Fibroblast of gingiva (primary cell): ENCODE measurements around the gene ZNF408.
"Not testable (repeated sequence)": the region's sequence is repeated elsewhere in the genome, so short reads cannot be mapped to it uniquely, and the experiment has no call there.

Experiments used
- DNase-seq: peaks from one replicate; pipeline ENCODE4 v3.0.0-alpha.2; 2011; ENCODE audit warnings: low read depth

ZNF408 gene

GRCh38 chr11:46697723-46698122 is 3.1 kb upstream of the ZNF408 start:
- no peak for DNase-seq

DNA sequence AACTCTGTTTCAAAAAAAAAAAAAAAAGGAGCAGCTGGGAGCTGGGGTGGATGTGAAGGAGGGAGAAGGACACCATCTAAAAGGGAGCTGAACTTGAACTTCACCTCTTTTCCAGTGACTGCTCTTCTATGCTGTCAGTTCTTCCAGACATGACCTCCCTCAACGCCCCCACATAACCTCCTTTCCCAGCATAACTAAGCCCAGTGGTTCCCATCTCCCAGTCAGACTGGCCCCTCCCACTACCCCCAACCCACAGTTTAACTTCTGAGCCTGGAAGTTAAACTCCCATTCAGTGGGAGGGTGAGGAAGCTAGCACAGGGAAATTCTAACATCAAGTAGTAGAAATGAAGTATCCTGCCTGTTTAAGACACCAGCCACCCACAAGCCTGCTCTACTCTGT is 2.2 kb upstream of the ZNF408 start:
- no peak for DNase-seq

DNA sequence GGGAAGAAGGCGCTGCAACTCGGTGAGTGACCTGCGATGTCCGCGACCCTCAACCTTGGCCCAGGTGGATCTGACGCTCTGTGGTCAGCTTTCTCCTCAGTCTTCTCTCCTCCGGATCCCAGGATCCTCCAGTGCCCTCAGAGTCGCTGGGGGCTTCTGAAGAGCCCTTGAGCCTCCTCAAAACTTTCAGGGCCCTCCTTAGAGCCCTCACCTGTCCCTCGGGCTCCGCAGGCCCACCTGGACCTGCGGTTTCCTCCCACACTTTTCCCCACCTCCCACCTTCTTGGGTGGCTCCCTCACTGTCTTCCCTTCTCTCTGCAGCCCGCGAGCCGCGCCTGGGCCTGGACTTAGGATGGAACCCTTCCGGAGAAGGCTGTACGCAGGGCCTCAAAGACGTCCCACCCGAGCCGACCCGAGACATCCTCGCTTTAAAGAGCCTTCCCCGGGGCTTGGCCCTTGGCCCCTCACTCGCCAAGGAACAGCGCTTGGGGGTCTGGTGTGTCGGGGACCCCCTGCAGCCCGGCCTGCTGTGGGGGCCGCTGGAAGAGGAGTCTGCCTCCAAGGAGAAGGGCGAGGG is 335 bp downstream of the ZNF408 start:
- DNase-seq, result no peak

DNA sequence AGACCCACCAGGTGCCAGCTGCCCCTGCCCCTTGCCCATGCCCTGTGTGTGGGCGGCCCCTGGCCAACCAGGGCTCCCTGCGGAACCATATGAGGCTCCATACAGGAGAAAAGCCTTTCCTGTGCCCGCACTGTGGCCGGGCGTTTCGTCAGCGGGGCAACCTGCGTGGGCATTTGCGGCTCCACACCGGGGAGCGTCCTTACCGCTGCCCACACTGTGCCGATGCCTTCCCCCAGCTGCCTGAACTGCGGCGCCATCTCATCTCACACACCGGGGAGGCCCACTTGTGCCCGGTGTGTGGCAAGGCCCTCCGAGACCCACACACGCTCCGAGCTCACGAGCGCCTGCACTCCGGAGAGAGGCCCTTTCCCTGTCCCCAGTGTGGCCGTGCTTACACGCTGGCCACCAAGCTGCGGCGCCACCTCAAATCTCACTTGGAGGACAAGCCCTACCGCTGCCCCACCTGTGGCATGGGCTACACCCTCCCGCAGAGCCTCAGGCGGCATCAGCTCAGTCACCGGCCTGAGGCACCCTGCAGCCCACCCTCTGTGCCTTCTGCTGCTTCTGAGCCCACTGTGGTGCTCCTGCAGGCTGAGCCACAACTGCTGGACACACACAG is 4.3 kb downstream of the ZNF408 start:
- DNase-seq, result no peak

DNA sequence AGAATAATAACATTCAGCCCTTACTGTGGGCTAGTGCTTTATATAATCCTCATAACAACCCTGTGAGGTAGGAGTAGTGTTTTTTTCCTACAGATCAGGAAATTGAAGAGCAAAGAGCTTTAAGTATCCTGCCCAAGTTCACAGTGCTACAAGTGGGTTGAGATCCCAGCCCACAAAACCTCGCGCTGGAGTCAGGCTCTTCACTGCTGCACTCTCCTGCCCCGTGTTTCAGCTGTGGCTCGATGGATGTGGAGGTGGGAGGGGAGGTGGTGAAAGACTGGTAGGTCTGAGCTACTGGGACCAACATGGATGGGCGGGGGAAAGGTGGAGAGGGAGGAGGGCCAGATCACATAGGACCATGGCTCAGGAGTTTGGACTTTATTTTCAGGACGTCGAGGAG is 6.1 kb downstream of the ZNF408 start:
- DNase-seq, result no peak

DNA sequence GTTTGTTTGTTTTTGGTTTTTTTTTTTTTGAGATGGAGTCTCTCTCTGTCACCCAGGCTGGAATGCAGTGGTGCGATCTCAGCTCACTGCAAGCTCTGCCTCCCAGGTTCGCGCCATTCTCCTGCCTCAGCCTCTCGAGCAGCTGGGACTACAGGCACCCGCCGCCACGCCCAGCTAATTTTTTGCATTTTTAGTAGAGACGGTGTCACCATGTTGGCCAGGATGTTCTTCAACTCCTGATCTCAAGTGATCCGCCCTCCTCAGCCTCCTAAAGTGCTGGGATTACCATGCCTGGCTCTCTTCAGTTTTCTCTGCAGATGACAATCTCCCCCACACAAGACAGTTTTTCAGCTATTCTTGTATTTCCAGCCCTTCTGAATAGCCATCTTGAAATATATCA is 8.5 kb downstream of the ZNF408 start:
- not testable (repeated sequence) for DNase-seq

GRCh38 chr11:46710821-46711269 is 10.0 kb downstream of the ZNF408 start:
- DNase-seq, result peak; percentile 89

DNA sequence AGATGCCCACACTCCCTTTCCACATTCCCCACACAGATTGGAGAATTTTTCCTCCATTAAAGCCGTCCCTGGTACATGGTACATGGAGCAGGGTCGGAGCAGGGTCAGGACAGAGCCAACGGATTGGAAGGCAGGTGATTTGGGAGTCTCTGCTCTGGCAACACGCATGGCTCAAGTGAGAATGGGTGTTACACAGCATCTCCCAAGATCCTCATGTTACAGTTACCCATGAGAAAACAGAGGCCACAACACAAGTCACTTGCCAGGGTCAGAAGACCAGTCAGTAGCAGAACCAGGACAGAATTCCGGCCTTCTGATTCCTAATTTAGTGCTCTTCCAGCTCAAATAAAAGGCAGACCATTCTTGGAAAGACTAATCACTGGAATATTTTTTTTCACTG is 10.5 kb downstream of the ZNF408 start:
- DNase-seq, result peak; percentile 21

GRCh38 chr11:46712874-46713576 is 12.2 kb downstream of the ZNF408 start:
- no peak for DNase-seq

- not testable (repeated sequence) for DNase-seq
Measured at GRCh38 chr11:46717825-46718154, 17.0 kb downstream of the ZNF408 start.

GRCh38 chr11:46718155-46719019 is 17.6 kb downstream of the ZNF408 start:
- DNase-seq, result no peak

- no peak for DNase-seq
Measured at GRCh38 chr11:46719048-46719542, 18.3 kb downstream of the ZNF408 start, which contains the start of gene F2. Gene F2 (plus strand): TSS chr11:46719213. CDS start chr11:46719236, 23 bp downstream.

DNA sequence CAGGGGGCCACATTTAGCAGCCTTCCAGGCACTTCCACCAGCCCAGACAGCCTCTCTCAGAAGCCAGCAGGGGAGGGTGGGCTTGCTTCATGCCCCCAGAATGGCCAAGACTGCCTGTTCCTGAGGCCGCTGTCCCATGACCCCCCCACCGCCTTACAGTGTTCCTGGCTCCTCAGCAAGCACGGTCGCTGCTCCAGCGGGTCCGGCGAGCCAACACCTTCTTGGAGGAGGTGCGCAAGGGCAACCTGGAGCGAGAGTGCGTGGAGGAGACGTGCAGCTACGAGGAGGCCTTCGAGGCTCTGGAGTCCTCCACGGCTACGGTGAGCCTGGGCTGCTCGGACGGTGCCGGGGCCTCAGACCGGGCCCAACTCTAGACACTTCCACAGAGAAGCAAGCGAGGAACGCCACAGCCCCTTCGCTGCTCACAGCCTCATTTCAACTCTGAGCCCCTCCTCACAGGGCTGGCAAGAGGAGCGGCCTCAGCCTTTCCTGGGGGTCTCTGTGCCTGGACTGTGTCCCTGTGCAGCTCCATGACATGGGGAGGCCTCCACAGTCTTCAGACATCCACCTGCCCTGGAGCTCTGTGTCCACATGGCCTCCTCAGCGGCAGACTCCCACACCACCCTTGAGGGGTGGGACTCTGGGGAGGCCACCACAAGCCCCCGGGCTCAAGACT is 18.9 kb downstream of the ZNF408 start:
- DNase-seq, result no peak

DNA sequence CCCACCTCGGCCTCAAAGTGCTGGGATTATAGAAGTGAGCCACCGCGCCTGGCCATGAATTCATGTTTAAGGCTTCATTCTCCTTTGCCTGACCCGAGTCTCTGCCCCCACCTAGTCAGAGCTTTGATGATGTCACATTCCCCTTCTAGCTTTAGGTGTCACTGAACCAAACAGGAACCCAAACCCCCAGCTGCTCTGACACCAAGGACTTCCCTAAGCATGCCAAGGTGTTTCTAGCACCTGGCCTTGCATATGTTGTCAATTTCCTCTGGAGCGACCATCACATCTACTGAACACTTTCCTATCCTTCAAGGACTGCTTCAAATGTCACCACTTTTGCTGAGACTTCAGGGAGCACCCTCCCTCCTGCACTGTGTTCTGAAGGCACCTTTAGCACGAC is 20.5 kb downstream of the ZNF408 start:
- no peak for DNase-seq

GRCh38 chr11:46722566-46723358 is 21.9 kb downstream of the ZNF408 start:
- DNase-seq, result no peak

GRCh38 chr11:46723359-46723680 is 22.5 kb downstream of the ZNF408 start:
- DNase-seq, result no peak

DNA sequence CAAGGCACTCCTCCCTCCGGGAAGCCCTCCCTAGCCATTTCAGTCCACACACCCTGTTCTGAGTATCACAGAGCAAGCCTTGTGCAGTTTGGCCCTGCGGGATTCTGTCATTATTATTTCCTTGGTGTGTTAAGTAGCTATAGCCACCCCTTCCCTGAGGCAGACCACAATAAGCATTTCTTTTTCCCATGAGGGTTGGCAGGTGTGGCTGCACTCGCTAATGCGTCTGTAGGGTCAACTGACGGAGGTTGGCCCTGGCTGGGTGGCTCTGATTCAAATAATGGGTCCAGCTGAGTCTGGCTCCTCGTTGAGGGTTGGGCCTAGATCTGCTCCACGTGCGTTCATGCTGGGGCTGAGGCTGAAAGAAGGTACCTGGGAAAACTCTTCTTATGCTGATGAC is 23.3 kb downstream of the ZNF408 start:
- DNase-seq, result no peak

DNA sequence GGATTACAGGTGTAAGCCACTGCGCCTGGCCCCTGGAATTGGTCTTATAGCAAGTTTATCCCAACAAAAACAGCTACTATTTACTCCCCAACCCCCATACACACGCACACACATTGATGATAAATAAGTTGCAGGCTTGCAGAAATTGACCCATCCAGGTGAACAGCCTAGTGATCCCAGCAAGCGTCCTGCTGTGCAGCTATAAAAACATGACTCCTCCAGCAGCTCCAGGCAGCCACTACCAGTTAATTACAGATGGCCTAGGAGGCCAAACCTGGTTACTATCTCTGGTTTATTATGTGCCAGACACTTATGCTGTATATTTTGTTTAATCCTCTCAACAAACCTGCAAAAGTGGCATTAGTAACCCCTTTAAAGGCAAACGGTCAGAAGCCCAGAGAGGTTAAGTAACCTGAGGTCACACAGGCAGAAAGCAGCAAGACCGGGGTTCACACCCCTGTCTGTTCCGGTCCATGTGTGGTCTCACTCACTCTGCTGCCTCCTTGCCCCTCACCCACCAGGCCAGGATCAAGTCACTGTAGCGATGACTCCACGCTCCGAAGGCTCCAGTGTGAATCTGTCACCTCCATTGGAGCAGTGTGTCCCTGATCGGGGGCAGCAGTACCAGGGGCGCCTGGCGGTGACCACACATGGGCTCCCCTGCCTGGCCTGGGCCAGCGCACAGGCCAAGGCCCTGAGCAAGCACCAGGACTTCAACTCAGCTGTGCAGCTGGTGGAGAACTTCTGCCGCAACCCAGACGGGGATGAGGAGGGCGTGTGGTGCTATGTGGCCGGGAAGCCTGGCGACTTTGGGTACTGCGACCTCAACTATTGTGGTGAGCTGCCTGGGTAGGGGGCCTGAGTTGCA is 24.7 kb downstream of the ZNF408 start:
- no peak for DNase-seq

- no peak for DNase-seq
Measured at GRCh38 chr11:46726206-46726862, 25.5 kb downstream of the ZNF408 start.
